Stomach smooth muscle (tissue), 2 donors: Measurements from ENCODE around the gene COL20A1.
"Not testable (repeated sequence)": the region's sequence is repeated elsewhere in the genome, so short reads cannot be mapped to it uniquely, and the experiment has no call there.

ENCODE experiments used
- H3K27ac ChIP-seq: one replicate; pipeline ENCODE4 v1.7.0; 2013; ENCODE audit warnings: mild to moderate bottlenecking, low read length, inconsistent platforms
- H3K27me3 ChIP-seq, 2 donors: one replicate each; pipeline ENCODE4 v1.7.0; 2013; ENCODE audit warnings: low read length in 2 of 2; ENCODE audit not compliant: insufficient read depth in 2 of 2, control insufficient read depth in 1 of 2
- H3K36me3 ChIP-seq, 2 donors: one replicate each; pipeline ENCODE4 v1.7.0; 2013; ENCODE audit warnings: low read length in 2 of 2; ENCODE audit not compliant: control insufficient read depth in 2 of 2, insufficient read depth in 2 of 2
- H3K4me1 ChIP-seq: one replicate; pipeline ENCODE4 v1.7.0; 2013; ENCODE audit warnings: low read length; ENCODE audit not compliant: control insufficient read depth, insufficient read depth
- H3K4me3 ChIP-seq, 2 donors: one replicate each; pipeline ENCODE4 v1.7.0; 2013; ENCODE audit warnings: low read length in 2 of 2
- H3K9ac ChIP-seq, 2 donors: one replicate each; pipeline ENCODE4 v1.7.0; 2013; ENCODE audit warnings: low read length in 2 of 2, mild to moderate bottlenecking in 1 of 2
- H3K9me3 ChIP-seq, 2 donors: one replicate each; pipeline ENCODE4 v1.7.0; 2013; ENCODE audit warnings: low read length in 2 of 2; ENCODE audit not compliant: control insufficient read depth in 2 of 2
- donor health status: healthy.
- donor health status: Pancreatic carcinoma.

The COL20A1 gene

DNA sequence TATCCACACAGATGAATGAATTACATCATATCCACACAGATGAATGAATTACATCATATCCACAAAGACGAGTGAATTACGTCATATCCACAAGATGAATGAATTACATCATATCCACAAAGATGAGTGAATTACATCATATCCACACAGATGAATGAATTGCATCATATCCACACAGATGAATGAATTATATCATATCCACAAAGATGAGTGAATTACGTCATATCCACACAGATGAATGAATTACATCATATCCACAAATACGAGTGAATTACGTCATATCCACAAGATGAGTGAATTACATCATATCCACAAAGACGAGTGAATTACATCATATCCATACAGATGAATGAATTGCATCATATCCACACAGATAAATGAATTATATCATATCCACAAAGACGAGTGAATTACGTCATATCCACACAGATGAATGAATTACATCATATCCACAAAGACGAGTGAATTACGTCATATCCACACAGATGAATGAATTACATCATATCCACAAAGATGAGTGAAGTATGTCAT lies 47.2 kb downstream of the COL20A1 start:
- not testable (repeated sequence) for H3K27ac ChIP-seq, H3K4me1 ChIP-seq, H3K9ac ChIP-seq, H3K4me3 ChIP-seq, H3K9me3 ChIP-seq, H3K36me3 ChIP-seq
- peaks cover 6 to 20% of the 10 kb centered on the region in 2 donors for H3K27me3 ChIP-seq

DNA sequence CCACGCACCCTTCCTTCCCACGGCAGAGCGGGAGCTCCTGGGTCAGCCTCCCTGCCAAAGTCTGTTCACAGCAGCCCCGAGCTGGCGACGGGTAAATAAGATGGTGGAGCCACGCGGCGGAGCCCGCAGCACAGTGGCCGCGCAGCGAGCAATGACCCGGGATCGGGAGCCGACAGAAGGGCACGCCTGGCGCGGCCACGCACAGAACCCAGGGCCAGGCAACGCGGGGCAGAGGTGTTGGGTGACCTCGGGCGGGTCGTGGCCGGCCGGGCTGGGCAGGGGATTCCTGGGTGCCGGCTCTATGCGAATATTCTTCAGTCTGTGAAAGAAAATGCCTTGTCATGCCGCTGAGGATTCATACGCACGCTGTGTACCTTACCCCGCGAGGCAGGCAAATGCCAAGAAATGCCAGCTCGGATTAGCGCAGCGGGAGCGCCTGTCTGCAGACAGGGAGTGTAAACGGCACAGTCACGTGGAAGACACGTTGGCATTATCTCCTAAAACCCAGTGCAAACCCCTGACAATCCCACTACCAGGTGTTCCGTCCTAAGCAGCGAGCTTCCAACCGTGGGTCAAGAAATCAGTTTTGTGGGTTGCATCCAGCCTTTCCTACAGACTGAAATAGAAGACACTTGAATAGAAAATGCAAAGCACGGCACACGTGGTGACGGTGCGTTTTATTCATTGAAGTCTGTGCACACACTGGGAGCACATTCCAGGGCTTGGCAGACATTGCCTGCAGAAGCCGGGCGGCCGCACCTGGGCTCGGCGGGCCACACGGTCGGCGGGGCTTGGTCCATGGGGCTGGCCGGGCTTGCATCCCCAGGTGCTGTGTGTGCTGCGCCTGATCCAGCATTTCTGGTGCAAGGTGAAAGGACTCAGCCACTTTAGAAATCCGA lies 49.8 kb downstream of the COL20A1 start:
- Histone ChIP-seq H3K36me3 (no peaks in the 10 kb centered on the region), H3K27me3 (peaks cover 1 to 11% of the 10 kb centered on the region in 2 donors), H3K9ac (no peak overlapping the region), H3K9me3 (no peaks in the 10 kb centered on the region), H3K4me3 (no peak overlapping the region), H3K27ac (no peak overlapping the region), H3K4me1 (peaks cover 7% of the 10 kb centered on the region)

DNA sequence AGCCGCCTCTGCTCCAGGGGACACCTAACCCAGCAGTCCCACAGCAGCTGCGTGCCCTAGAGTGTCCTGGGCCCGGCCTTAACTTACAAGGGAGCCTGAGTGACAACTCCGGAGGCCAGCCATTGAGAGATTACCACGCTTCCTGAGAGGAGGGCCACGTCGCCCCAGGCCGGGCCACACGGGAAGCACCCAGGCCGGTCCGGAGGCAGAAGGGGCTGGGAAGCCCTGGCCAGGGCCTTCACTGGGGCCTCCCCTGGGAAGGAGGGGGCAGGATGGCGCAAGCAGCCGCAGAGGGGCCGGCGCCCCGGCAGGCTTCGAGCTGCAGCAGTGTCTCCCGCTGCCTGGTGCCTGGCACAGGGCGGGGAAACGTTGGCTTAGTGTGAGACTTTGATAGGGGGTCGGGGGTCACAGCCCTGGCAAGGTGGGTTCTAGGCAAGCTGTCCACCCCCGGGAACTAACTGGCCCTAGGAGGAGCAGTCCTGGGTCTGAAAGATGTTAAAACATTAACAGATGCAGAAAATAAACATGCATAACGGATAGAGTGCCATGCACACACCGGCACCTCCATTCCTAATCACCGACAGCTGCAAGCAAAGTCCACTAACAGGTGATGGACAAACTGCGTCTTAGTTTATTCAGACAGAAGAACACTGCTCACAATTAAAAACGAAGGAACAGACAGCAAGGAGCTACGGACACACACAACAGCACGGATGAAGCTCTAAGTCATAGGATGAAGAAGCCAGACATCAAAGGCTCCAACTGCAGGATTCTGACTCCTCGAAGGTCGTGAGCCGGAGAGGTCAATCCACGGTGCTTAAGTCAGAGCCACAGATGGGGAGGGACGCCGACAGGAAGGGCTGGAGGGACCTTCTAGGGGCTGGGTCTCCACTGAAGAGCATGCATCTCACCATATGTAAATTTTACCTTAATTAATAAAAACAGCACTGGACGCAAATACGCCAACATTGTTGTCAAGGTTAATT lies 50.8 kb downstream of the COL20A1 start:
- Histone ChIP-seq H3K27me3 (peaks cover 0 to 6% of the 10 kb centered on the region in 2 donors), H3K36me3 (no peaks in the 10 kb centered on the region), H3K9ac (no peak overlapping the region), H3K27ac (no peak overlapping the region), H3K4me3 (no peak overlapping the region), H3K9me3 (no peaks in the 10 kb centered on the region), H3K4me1 (peaks cover 7% of the 10 kb centered on the region)

DNA sequence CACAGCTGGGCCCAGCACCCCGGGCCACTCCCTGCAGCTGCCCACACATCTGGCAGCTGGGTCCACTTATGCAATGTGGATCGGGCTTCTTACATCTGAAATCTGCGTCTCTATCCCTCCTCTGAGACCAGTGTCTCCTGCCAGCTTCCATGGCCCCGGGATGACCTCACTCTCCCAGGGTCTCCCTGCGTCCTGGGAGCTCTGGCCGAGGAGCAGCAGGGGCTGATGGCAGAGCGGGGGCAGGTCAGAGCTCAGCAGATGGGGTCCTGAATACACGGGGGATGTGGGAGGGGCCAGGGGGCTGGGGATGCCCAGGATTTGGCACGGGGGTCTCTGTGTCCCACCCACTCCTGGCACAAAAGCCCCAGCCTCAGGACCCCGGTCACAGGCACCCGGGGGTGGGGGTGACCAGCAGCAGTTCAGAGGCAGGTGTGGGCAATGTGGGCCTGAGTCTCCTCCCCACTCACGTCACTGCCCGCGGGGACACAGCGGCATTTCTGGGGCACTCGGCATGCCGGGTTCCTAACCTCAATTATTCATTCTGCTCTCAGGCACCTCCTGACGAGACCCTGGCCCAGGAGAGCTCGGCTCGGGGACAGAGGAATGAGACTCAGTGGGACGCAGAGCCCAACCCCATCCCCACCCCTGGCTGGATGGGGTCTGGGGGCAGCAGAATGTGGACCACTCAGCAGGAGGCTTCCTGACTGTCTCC lies 51.8 kb downstream of the COL20A1 start:
- Histone ChIP-seq H3K4me3 (no peak overlapping the region), H3K27me3 (peaks cover 0 to 6% of the 10 kb centered on the region in 2 donors), H3K4me1 (peaks cover 7% of the 10 kb centered on the region), H3K9me3 (no peaks in the 10 kb centered on the region), H3K27ac (no peak overlapping the region), H3K36me3 (no peaks in the 10 kb centered on the region), H3K9ac (no peak overlapping the region)

DNA sequence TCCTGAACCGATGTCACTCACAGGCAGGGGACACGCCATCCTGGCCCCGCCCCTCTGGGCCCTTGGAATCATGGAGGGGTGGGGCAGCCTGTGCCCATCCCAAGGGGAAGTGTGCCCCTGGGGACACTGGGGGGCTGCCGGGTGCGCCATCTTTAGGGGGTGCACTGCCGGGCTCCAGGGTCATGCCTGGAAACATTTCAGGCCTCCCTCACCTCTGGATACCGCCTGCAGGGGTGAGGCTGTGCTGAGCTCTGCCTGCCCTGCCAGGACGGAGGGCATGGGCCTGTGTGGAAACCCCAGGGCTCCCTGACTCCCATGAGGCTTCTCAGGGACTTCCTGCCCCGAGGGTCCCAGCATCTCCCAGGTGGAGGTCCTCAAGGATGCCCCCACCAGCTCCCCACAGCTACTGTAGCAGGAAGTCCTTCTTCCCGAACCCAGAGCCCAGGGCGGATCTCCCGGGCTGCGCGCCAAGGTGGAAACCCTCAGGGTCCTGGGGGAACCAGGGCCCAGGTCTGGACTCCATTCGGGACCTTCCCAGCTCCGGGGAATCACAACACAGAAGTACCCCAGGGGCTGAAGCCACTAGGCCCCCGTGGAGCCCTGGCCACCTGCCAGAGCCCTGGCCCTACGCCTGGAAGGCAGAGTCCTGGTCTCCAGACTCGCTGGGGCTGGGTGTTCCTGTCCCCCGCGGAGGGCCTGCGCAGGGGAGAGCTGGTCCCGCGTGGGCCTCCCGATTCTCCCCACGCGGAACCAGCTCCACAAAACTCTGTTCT lies 52.5 kb downstream of the COL20A1 start:
- Histone ChIP-seq H3K27me3 (peaks cover 0 to 6% of the 10 kb centered on the region in 2 donors), H3K27ac (no peak overlapping the region)

DNA sequence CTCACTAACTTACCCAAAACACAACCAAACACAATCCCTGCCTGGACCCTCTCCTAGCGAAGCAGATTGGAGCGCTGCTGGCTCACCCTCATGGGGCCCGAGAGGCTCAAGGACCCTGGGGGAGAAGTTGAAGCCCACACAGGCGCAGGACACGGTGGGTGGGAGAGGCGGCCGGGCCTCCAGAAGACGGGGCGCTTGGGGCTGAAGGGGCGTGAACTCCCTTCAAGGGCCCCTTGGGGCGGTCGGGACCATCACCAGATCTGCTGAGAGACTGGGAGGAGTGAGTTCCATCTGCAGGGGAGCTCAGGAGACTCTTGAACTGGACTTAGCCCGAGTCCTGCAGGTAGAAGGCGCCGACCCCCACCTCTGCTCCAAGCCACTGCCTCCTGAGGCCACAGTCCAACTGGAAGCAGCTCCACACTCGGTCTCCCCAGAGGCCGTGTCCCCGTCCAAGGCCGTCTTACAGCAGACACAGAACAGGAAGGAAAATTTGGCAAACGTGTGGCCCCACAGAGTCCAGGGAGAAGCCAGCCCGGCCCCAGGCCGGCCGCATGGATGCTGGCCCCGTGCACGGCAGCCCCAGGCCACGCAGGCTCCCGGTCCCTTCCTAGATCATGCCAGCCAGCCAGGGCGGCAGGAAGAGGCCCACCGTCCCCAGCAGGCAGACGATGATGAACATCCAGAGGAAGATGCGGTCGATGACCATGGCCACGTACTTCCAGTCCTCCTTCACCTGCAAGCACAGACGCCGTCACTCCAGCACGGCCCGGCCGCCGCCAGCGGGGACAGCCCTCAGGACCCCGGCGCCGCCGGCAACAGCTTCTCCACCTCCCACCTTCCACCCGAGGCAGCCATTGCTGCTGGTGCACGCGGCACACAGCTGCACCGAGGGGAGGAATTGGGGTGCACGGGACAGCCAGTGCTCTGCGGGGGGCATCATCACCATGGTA lies 53.4 kb downstream of the COL20A1 start:
- Histone ChIP-seq H3K36me3 (no peaks in the 10 kb centered on the region), H3K4me1 (peaks cover 7% of the 10 kb centered on the region), H3K27ac (no peak overlapping the region), H3K27me3 (peaks cover 0 to 6% of the 10 kb centered on the region in 2 donors), H3K4me3 (no peak overlapping the region), H3K9me3 (no peaks in the 10 kb centered on the region), H3K9ac (no peak overlapping the region)

More for the DNA sequence above, 52.5 kb downstream of the COL20A1 start:
- H3K4me1 ChIP-seq: peaks cover 7% of the 10 kb centered on the region
- no peaks in the 10 kb centered on the region for H3K9me3 ChIP-seq
- H3K36me3 ChIP-seq: no peaks in the 10 kb centered on the region
- no peak overlapping the region for H3K4me3 ChIP-seq
- no peak overlapping the region for H3K9ac ChIP-seq

DNA sequence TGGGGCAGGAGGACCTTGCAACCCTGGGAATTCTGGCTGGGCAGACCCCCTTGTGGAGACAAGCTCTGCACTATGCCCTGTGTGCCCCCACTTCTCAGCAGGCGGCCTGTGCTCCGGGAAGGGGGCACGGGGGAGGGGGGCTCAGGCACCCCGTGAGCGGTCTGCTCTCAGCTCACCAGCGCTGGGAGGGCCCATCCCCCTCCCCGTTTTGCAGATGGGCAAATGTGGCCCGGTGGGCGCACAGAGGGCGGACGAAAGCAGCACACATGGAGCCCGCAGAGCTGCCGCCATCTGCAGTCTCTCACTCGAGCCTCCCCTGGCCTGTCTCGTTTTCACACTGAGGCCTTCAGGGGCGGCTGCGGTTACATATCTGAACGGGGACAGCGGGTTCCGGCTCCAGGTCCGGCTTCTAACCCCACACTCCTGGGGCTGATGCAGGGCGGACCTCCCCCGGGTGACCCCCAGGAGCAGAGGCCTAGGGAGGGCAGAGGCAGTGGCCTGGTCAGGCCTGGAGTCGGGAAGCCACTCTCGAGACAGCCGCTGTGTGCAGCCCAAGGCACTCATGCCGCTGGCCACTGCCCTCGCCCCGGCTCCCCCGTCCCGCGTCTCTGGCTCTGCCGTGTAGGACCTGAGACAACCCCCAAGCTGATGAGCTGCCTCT lies 54.2 kb downstream of the COL20A1 start:
- H3K27ac ChIP-seq: no peak overlapping the region
- no peaks in the 10 kb centered on the region for H3K36me3 ChIP-seq
- H3K9ac ChIP-seq: no peak overlapping the region
- no peak overlapping the region for H3K4me3 ChIP-seq
- peaks cover 0 to 4% of the 10 kb centered on the region in 2 donors for H3K27me3 ChIP-seq
- peaks cover 7% of the 10 kb centered on the region for H3K4me1 ChIP-seq
- no peaks in the 10 kb centered on the region for H3K9me3 ChIP-seq

DNA sequence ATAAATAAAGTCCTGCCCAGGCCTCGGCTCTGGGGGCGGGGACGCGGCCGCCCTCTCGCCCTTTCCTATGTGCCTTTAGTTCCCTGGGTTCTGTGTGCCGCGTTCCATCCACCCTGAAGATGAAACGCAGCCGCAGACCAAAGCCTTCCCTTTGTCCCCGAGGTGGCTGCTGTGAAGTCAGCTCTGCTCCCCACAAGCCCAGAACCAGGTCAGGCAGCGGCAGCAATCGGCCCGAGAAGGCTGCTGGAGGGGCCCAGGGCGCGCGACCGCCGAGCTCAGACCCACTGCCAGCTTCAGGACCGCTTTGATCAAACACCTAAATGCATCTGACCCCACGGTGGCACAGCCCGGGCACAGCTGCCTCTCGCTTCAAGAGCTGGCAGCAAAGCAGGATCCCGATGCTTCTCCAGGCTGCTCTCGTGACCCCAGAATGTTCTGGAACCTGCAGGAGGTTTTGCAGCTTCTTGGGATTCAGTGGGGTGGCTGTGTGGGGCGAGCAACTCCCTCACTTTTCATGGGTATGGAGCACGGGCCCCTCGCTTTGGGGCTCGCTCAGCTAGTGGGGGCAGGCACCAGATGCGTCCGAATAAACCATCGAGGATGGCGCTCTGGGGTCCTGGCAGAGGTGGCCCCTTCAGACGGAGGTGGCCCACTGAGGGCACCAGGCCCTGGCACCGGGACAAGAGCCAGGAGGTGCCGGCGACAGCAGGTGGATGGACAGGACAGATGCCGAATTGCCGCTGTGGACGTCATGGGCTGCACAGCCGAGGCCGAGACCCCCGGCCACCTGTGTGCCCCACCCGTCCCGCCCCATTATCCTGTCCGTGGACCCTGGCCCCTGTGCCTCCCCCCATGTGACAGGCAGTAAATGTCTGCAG lies 55.2 kb downstream of the COL20A1 start:
- H3K9ac ChIP-seq: no peak overlapping the region
- no peaks in the 10 kb centered on the region for H3K9me3 ChIP-seq
- peaks cover 4% of the 10 kb centered on the region in 2 donors for H3K27me3 ChIP-seq
- H3K27ac ChIP-seq: no peak overlapping the region
- H3K36me3 ChIP-seq: no peaks in the 10 kb centered on the region
- no peak overlapping the region for H3K4me3 ChIP-seq
- peaks cover 7% of the 10 kb centered on the region for H3K4me1 ChIP-seq
